PC-9 (cell line): Measurements from ENCODE around the gene SLC6A8.

Experiments used
- EZH2 ChIP-seq: fragments of 200-600 bp; sonication (generic); IDR thresholded peaks from 2 replicates; pipeline ENCODE4 v1.8.0; 2017; ENCODE audit warnings: antibody characterized with exemption, low read depth
- TF ChIP-seq, protein P1 (sequence below): fragments of 200-600 bp; sonication (generic); conservative IDR thresholded peaks from 2 replicates; pipeline ENCODE4 v1.6.1; 2017; ENCODE audit warnings: mixed run types, antibody characterized with exemption, mild to moderate bottlenecking, moderate library complexity

DNA sequence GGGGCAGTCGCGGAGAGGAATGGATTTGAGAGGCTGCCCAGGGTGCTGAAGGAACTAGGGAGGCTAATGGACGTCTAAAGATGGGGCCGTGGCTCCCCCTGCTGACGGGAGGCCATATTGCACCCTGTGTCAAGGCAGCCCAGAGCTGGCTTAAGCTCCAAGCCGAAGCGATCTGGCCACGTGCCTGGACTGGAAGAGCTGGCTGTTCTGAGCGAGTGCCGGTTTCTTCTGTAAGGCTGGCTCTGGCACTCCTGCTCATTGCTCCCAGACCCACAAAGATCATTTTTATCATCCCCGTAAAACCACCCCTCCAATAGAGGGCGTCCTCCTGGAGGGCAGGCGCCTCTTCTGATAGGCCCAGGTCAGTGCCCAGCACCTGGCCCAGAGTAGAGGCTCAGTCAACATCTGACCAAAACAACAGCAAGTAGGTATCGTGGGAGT, 19.8 kb upstream of the SLC6A8 start:
- TF ChIP-seq, protein P1, sequence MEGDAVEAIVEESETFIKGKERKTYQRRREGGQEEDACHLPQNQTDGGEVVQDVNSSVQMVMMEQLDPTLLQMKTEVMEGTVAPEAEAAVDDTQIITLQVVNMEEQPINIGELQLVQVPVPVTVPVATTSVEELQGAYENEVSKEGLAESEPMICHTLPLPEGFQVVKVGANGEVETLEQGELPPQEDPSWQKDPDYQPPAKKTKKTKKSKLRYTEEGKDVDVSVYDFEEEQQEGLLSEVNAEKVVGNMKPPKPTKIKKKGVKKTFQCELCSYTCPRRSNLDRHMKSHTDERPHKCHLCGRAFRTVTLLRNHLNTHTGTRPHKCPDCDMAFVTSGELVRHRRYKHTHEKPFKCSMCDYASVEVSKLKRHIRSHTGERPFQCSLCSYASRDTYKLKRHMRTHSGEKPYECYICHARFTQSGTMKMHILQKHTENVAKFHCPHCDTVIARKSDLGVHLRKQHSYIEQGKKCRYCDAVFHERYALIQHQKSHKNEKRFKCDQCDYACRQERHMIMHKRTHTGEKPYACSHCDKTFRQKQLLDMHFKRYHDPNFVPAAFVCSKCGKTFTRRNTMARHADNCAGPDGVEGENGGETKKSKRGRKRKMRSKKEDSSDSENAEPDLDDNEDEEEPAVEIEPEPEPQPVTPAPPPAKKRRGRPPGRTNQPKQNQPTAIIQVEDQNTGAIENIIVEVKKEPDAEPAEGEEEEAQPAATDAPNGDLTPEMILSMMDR = peak; percentile 85
- no peak for TF ChIP-seq EZH2
